Subcutaneous adipose tissue (tissue), 4 donors: ENCODE data around the gene HEATR5A. TPM values are rescaled to one million over a fixed set of nuclear protein-coding genes. Genes with fewer than 3 reads are reported as not detected.

Experiments used
- total RNA-seq, 4 donors: library from RNA; depleted of rRNA; stranded (reverse); fragments of >200 nt; gene quantifications; one replicate each; pipeline ENCODE4 v1.1.0, GENCODE V29; 2016
- TF ChIP-seq, protein P1 (sequence below): fragments of 450-650 bp; IDR thresholded peaks from one replicate; pipeline ENCODE4 v1.5.1; 2016; ENCODE audit warnings: low read depth, mild to moderate bottlenecking, control low read depth, antibody characterized with exemption, moderate library complexity

The HEATR5A gene
- total RNA-seq, 4 donors from 2014 or later, result 27.3 to 40.6 (median 36.3) TPM

DNA sequence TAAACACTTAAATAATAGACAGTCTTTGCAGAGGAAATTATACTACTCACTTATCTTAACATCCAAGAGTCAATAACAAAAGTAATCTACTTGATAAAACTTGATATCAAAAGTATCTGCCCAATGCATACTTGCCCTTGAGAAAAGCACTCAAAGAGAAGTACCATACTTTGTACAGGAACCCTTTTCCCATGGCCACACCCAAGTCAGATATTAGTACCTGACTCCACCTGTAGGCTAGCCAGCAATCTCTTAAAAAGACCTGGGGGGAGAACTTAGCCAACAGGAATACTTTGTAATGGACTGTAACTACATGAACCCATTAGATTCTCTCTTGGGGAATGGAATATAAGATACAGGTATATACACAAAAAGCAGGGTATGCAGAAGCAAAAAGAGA lies 113.2 kb downstream of the HEATR5A start:
- TF ChIP-seq, protein P1, sequence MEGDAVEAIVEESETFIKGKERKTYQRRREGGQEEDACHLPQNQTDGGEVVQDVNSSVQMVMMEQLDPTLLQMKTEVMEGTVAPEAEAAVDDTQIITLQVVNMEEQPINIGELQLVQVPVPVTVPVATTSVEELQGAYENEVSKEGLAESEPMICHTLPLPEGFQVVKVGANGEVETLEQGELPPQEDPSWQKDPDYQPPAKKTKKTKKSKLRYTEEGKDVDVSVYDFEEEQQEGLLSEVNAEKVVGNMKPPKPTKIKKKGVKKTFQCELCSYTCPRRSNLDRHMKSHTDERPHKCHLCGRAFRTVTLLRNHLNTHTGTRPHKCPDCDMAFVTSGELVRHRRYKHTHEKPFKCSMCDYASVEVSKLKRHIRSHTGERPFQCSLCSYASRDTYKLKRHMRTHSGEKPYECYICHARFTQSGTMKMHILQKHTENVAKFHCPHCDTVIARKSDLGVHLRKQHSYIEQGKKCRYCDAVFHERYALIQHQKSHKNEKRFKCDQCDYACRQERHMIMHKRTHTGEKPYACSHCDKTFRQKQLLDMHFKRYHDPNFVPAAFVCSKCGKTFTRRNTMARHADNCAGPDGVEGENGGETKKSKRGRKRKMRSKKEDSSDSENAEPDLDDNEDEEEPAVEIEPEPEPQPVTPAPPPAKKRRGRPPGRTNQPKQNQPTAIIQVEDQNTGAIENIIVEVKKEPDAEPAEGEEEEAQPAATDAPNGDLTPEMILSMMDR, result no peak

DNA sequence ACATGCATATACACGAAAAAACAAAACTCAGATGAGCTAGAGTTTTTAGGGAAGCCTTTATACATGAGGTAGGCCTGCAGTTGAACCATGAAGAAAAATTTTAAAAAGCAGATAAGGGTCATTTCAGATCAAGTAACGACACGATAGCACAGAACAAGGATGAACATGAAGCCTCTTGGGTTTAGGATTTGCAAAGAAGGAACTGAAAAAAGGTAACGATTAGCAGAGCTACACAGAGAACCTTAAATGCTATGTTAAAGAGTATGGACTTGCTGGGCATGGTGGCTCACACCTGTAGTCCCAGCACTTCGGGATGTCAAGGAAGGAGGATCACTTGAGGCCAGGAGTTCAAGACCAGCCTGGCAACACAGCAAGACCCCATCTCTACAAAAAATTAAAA lies 116.7 kb downstream of the HEATR5A start:
- TF ChIP-seq, protein P1, result no peak

DNA sequence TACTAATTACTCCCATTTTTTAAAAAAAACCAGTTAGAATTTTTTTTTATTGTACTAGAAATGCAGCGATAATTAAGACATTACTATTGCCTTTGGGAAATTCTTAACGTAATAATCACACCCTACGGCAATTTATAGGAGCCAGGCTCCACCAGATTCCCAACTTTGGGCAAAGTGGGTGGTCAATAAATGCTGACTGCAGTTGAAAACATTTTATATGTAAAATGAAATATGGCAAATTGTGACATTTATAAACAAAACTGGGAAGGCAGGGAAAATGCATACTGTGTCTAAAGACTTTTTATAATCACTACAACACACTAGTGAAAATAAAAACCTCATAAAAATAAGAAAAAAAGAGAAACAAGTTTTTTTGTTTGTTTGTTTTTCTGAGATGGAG lies 119.5 kb downstream of the HEATR5A start:
- TF ChIP-seq, protein P1, result no peak

DNA sequence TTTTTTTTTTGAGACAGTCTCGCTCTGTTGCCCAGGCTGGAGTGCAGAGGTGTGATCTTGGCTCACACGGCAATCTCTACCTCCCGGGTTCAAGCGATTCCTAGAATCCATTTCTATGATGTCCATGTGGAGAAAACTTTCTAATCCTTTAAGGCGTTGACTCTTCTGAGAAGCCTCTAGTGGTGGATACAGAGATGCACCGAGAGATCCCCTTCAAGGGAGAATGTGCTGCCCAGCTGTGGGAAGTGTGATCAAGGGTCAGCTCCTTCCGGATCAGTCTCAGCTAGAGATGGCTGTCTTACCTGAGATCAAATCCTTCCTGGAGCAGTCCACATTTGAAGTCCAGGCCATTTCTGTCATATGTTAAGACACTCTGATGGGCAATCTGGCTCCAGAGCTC lies 120.1 kb downstream of the HEATR5A start:
- TF ChIP-seq, protein P1, result no peak

DNA sequence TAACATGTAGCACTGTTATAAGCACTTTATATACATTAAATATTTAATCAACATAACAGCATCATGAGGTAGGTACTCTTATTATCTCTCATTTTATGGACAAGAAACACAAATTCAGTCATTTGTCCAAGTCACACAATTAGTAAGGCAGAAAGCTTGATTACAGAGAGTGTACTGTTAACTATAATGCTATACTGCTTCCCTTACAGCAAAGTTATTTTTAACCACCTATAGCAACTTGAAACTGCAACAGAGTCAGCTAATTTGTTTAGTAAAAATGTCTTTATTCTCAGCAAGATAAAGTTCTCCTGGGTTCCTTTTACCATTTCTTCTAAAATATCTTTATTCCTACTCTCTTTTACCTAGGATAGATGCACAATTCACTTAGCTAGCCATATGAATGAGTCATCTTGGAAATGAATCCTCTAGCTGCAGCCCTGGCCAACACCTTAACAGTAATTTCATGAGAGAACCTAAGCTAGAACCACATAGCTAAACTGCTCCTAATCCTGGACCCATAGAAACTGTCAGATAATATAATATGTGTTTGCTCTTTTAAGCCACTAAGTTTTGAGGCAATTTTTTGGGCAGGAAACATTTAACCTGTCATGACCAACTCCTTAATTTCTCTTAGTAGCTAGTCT lies 122.5 kb downstream of the HEATR5A start:
- TF ChIP-seq, protein P1, result no peak

DNA sequence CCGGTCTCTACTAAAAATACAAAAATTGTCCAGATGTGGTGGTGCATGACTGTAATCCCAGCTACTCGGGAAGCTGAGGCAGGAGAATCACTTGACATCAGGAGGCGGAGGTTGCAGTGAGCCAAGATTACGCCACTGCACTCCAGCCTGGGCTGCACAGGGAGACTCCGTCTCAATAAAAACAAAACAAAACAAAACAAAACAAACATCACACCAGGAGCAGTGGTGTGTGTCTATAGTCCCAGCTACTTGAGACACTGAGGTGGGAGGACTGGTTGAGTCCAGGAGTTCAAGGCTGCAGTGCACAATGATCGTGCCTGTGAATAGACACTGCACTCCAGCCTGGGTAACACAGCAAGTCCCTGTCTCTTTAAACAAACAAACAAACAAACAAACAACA lies 123.2 kb downstream of the HEATR5A start:
- TF ChIP-seq, protein P1, result no peak

DNA sequence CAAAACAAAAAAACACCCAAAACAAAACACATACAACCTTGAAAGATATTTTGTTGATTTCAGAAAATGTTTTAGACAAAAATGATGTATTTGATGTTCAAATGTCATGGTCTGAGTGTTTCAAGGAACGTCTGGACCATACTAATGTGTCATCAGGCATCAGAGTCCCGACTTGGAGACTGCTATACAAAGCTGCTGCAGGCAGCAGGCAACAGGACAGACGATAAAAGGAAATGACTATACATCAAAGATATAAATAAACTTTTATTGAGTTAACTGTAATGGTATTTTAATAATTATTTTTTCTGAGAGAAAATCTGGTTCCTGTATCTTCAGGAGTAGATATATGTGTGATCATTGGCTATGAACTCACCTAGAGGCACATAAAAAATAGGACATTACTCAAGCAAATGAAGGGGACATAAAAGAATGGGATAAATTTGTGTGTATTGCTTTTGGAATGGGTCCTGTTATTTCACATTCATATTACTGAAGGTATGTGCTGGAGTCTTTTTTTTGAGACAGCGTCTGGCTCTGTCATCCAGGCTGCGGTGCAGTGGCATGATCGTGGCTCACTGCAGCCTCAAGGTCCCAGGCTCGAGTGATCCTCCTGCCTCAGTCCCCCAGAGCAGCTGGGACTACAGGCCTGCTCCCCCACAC lies 125.5 kb downstream of the HEATR5A start:
- TF ChIP-seq, protein P1, result no peak
